ENCODE measurements around the gene INPP5E.
A peak's percentile ranks its signal among the peaks of the same experiment; 100 is the strongest.

The INPP5E gene, protein sequence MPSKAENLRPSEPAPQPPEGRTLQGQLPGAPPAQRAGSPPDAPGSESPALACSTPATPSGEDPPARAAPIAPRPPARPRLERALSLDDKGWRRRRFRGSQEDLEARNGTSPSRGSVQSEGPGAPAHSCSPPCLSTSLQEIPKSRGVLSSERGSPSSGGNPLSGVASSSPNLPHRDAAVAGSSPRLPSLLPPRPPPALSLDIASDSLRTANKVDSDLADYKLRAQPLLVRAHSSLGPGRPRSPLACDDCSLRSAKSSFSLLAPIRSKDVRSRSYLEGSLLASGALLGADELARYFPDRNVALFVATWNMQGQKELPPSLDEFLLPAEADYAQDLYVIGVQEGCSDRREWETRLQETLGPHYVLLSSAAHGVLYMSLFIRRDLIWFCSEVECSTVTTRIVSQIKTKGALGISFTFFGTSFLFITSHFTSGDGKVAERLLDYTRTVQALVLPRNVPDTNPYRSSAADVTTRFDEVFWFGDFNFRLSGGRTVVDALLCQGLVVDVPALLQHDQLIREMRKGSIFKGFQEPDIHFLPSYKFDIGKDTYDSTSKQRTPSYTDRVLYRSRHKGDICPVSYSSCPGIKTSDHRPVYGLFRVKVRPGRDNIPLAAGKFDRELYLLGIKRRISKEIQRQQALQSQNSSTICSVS

DNA sequence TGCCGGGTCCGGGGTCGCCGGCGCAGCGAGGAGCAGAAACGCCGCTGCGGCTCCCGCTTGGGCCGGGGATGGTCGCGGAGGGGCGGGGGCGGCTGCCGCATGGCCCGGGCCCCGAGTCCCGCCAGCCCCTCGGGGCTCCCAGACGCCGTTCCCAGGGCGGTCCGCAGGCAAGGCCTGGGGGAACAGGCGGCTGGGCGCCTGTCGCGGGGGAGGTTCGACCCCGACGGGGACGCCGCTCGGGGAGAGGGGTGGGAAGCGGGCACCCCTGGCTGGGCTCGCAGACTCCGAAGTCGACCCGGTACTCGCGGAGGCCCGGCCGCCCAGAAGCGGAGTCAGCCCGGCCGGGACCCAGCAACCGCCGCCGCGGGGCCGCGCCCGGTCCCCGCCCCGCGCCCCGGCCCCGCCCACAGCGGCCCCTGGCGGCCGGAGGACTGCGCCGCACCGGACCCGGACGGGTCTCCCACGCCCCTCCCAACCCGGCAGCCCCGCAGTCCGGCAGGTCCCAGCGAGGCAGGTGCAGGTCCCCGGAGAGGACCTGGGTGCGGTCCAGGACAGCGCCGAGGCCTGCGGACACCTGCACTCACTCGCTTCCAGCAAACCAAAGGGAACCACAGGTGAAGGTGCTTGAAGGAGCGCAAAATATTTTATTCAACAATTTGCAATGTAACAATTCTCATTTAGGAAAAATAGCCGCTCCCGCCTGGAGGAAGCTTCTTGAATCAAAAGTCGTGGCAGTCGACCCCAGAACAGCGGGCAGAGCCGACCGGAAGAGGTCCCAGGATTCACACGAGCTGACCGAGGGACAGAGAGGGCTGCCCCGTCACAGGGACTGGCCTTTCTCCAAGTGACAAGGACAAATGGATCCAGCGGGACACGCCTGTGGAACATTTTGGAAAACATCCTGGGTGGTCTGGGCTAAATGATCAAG is at the start of gene INPP5E:
Gene INPP5E, minus strand, starts transcription at position 365 of the 928 bp plus-strand sequence. CDS start 426 bp downstream, outside the sequence.
- peak; percentile 75 to 86 for DNase-seq (ENCODE audit: low read depth in 2 of 2)

DNA sequence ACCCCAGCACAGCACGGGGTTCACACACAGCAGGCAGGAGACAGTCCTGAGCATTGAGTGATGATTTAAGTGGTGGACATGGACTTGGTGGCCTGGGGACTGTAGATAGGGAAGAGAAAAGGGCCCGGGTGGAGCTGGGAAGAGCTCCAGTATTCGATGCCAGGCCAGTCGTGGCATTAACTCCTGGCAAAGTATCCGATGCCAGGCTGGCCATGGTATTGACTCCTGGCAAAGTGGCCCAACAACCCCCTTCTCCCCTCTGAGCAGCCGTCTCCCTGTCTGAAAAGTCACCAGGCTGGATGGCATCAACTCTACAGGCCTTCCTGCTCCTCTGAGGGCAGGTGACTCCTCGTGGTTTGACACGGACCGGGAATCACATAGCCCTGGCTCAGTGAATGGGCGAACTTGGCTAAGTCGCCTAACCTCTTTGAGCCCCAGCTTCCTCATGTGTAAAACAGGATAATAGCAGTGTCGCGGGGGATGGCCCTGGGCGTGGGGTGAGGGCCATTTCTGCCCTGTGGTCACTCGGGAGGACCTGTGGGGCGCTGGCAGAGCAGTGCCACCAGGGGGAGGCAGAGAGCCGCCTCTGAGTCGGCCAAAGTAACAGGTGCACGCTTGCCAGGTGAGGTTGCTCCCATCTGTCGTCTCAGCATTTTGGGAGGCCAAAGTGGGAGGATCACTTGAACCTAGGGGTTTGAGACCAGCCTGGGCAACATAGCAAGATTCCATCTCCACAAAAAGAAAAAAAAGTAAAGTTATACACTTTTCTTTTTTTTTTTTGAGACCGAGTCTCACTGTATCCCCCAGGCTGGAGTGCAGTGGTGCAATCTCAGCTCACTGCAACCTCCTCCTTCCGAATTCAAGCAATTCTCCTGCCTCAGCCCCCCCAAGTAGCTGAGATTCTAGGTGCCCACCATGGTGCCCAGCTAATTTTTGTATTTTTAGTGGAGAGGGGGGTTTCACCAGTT is 48.9 kb upstream of the INPP5E start:
- DNase-seq (ENCODE audit: low read depth in 2 of 2), result peak; percentile 58 to 73

DNA sequence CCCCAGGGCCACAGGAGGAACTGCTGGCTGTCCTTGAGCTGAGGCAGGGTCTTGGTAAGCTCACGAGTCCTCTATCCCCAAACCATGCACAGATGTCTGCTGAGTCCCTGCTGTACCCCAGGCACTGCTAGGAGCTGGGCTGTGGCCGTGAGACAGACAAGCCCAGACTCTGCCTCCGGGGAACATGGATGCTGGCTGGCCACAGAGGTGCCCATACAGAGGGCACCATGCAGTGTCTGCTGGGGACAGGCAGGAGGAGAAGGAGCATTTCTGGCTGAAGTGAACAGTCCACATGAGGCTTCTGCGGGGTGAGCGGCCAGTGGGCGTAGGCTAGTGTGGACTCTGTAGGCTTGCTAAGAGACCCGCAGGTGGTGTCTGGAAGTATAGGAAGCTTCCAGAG is 48.0 kb upstream of the INPP5E start:
- DNase-seq (ENCODE audit: low read depth in 2 of 2), result no peak

DNA sequence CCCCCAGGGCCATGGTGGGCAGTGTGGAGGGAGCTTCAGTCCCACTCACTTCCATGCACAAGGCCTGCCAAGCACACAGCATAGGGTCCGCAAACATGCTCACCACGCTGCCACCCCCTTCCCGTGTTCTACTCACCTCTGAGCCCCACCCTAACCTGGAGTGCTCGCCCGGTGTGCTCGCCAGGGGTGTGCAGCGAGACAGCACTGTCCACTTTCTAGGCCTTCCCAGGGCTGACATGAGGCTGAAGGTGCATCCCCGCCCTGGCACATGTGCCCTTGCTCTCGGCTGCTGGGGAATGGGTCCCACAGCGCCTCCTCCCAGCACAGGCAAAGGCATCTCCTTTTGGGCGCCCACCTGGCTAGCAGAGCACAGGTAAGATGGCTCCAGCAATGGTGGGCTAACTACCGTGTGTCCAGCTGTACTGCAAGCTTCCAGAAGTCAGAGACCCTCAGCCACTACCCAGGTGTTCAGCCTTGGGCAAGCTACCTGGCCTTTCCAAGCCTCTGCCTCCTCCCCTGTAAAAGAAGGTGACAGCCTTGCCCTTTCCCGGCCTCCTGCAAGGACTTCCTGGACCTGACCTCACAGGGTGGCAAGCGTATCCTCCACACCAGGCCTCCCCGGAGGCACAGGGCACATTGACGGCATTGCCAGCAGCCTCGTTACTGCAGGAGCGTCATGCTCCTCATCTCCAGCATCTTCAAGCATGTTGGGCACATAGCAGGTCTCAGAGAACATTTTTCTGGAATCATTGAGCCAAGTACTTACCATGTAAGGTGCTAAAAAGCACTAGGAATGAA is 47.4 kb upstream of the INPP5E start:
- no peak for DNase-seq (ENCODE audit: low read depth in 2 of 2)

DNA sequence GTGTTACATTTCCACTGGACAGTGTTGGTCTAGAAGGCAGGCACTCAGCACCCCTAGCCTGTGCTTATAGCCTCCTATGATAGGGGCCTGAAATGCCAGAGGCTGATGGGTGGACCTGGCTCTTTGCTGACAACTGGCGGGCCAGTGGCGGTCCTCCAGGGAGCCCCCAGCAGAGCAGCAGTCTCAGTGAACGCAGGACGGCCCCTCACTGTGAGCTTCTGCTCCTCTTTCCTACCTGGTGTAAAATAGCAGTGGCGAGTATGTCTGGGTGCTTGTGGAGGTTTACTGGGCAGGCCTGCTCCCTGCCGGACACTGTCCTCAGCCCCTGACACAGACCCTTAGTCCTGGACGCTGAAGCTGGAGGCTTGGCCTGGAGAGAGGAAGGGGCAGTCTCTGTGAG is 46.5 kb upstream of the INPP5E start:
- no peak for DNase-seq (ENCODE audit: low read depth in 2 of 2)

DNA sequence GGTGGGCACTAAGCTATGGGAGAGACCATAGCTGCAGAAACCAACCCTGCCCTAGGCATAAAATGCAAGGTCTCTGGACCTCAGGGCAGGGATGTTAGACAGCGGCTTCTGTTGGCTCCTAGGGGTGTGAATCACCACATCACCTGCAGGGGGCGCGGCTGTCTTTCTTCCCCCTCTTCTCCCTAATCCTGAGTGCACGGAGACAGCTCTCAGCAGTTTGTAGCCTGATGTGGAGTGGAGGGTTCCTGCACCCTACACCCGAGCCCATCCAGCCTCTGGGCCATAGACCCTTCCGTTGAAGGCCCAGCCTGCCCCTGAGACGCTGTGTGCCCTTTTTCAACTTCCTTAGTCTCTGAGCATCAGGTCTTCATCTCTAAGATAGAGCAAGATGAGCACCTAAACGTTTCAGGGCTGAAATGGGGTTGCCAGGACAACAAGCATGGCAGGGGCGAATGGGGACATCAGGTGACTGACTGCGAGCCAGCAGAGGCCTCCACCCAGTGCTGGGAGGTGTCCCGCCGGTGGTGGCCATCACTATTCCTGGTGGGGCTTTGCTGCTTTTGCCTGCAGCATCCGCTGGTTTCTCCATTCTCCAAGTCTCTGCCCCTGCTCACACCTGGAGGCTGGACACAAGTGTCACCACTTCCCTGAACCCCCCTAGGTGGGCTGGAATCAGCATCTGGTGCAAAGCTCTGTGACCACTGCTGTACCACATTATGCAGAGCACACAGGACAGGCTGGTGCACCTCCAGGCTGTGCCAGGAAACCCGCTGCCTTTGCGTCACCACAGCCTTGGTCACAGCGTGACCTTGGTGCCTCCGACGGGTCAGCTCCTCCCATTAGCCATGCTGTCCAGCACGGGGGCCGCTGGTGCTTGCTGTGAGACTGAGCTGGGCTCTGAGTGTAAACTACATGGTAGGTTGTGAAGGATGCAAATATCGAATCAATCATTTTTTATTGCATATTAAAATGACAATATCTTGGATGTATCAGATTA is 45.7 kb upstream of the INPP5E start:
- peak; percentile 76 to 82 for DNase-seq (ENCODE audit: low read depth in 2 of 2)

DNA sequence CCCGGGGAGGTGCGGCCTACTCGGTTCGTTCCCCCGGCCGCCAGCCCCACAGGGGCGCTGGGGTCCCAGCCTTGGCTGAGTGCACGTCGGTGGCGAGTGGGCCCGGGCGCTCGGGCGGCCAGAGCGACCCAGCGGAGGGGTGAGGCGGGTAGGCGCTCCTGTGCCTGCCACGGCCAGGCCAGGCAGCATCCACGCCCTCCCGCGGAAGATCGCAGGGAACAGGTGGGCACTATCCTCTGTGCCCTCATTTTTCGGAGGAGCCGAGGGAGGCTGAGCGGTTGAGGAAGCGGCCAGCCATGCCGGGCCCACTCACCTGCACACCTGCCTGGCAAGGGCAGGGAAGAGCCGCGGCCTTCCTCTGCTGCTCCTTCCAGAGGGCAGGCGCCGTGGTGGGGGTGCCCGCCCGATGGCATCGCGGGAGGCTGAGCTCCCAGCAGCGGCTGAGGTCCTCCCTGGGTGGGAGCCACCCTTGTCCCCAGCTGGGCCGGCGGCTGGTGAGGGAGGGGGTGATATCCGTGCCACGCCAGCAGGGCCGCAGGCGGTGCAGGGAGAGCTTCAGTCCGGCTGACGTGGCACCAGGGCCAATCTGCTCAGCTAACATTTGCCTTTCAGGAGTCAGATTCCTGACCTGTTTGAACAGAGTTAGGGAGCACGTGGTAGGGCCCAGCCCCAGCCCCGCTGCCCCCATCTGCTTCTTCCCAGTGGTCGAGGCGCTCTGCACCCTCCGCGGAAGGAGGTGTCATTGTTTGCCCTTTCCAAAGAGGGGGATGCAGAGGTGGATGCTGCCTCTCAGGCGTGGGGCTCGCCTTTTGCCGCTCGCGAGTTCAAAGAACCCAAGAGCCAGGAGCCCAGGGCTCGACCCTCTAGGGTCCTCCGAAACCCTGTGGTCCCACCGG is 44.8 kb upstream of the INPP5E start:
- DNase-seq (ENCODE audit: low read depth in 2 of 2), result no peak

DNA sequence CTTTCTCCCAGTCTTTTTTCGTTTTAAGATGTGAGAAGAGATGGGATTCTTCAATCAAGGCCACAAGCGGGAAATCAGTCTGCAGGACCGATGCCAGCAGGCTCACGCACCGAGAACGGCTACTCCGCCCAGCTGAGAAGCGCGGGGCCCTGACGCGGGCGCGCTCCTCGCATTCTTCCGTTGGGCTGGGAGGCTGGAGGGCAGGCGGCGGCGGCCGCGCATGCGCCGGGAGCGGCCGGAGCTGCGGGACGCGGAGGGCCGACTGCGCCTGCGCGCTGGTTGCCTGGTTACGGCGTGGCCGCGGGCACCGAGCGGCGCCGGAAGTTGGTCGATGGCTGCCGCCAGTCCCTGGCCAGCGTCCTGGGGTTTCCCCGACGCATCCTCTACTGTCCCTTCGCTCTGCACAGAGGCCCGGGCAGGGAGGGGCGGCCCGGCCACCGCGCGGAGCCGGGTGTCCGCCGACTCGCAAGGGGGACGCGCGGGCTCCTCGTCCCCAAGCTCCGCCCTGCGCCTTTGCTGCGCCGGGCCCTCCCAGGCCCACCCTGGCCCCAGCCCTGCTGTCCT is 44.0 kb upstream of the INPP5E start:
- DNase-seq (ENCODE audit: low read depth in 2 of 2), result peak; percentile 94 to 95

DNA sequence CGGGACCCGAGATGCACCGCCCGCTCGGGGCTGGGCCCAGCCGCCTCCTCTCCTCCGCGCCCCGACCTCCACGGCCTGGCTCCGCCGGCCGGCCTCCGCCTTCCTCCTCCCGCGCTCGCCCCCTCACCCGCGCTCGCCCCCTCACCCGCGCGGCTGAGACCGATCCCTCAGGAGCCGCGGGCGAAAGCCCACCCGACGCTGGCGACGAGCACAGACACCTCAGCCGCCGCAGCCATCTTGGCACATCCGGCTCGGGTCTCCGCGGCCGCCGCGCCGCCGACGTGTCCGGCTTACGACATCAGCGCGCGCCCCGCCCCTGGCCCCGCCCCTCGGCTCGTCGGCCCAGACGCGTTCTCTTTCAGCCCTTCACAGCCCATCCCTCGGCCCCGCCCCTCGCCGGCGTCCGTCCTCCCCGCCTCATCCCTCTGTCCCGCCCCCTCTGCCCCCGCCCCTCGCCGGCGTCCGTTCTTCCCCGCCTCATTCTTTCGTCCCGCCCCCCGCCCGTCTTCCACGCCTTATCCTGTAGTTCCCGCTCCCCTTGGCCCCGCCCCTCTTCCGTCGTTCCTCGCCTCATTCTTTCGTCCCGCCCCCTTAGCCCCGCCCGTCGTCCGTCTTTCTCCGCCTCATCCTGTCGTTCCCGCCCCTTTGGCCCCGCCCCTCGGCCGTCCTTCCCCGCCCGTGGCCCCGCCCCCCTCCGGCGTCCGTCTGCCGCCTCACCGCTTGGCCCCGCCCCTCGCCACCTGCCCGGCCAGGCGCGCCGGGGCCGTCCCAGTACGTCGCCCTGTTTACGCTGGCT is 43.3 kb upstream of the INPP5E start, which contains the start of gene SEC16A:
Gene SEC16A, minus strand, starts transcription at position 248 of the 796 bp plus-strand sequence. CDS start 5,425 bp downstream, outside the sequence.
- peak; percentile 100 for DNase-seq (ENCODE audit: low read depth in 2 of 2)

DNA sequence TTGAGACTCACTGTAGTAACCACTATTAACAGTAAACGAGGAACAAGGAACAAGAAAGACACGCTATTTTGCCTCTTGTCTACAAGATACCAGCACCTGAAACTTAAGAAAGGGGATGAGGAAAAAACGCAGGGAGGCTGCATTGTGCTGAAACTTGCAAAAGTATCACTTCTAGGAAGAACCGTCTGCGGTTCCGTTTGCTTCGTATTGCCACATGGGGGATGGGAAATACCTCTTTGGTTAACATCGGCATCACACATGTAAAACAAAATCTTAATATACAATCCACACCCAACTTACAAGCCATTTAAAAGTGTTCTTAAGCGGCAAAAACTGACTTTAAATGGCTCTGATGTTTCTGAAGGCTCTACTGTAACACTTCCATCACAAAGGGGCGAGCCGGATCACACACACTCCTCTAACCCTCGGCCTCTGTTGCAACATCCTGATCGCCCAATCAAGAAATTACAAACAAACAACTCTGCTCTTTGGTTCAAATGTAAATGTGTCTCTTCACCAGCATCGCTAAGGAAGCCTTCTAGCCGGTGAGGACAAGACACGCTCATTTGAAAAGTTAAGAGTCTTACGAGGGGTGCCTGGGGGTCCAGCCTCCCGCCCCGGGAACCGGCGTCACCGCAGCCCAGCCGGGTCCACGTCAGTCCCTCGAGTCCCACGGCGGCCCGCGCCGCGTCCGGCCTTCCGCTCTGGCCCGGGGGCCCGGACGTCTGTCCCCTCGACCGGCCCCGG is 42.6 kb upstream of the INPP5E start:
- no peak for DNase-seq (ENCODE audit: low read depth in 2 of 2)

DNA sequence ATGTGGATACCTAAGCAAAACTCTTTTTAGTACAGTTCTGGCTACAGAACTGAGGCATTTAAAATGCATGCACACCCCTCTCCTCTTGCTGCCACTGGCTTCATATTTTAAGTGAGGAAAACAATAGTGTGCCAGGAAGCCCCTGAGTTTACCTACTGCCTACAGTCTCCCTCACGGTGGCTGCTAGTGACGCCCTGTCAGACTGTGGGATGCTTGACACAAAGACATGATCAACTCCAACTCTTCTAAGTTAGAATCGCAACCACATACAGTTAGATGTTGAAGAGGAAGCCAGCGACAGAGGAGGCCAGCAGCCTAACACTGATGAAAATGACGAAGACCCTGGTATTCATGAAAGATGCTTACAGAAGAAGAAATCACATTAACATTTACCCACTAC is 41.9 kb upstream of the INPP5E start:
- no peak for DNase-seq (ENCODE audit: low read depth in 2 of 2)

DNA sequence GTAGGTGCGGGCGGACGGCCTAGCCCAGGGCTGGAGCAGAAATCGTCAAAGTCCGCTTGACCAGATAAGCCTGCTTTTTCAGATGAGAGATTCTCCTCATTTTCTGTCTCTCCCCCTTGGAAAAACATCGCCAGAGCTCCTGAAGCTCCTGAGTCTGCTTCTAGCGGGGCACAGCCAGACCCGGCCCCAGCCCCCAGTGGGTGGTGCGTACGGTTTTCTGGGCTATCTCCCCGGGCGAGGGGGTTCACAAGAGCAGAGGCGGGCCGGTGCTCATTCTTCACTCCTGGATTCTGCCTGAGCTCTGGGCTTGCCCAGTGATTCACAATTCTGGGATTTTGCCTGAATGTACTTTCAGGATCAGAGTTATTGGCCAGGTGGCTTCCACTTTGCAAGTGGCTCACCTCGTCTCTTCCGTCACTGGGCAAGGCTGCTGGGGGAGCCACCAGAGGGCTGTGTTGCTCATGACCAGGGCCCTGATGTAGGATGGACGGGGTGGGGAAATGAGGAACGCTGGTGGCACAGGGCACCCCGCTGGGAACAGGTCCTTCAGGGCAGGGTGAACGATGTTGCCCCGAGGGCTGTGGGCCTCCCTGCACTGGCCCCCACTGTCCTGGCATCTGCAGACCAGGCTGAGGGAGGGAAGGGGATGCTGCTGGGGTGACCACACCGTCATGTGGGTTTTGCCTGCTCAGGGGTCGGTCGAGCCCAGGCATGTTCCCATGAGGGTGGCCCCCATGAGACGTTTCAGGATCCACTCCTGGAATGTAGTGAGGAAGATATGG is 36.9 kb upstream of the INPP5E start:
- no peak for DNase-seq (ENCODE audit: low read depth in 2 of 2)

DNA sequence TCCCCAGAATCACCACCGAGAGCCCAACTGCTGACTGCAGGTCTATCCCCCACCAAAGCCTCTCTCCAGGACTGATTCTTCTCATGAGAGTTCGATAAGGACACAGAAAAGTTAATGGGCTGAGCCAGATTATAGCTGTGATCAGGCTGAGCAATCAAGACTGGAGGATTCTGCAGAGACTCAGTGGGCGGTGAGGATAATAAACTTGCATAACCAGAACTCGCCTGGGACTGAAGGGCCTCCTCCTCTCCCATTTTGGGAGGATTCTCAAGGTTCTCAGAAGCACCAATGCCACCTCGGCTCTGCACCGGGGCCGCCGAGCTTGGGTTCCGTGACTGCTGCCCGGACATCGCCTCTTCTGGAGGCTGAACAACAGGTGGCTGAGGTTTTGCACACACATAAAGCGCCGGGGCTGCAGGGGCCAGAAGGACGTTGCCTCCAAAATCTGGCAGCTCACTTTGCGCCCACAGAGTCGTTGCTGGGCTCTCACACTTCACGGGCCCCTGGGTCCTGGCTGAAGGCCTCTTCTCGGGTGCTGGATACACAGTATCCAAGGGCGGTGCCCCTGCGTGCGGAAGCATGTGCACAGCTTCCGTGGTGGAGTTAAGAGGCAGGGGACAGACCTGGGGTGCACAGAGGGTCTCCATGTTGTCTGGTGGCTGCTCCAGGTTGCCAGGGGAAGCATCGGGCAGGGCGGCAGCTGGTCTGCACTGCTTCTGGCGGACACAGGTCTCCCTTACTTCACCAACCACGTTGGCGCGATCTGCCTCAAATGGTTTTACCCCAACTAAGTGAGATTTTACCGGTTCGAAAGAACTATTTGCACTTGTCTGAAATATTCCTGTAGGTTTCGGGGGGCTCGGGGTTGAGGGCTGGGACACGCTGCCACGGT is 35.6 kb upstream of the INPP5E start:
- no peak for DNase-seq (ENCODE audit: low read depth in 2 of 2)

Measured in stimulated activated CD4-positive, alpha-beta T cell treated with anti-CD3 and anti-CD28 coated beads, Interleukin-4, amount 100 ng/mL, for 48 hours (primary cell).